Measurements from ENCODE around the gene PAPSS1. TPM values are rescaled to one million over a fixed set of nuclear protein-coding genes. Genes with fewer than 3 reads are reported as not detected.

Gene PAPSS1
- total RNA-seq, 1 experiment from 2014 or later = 12.6 TPM

DNA sequence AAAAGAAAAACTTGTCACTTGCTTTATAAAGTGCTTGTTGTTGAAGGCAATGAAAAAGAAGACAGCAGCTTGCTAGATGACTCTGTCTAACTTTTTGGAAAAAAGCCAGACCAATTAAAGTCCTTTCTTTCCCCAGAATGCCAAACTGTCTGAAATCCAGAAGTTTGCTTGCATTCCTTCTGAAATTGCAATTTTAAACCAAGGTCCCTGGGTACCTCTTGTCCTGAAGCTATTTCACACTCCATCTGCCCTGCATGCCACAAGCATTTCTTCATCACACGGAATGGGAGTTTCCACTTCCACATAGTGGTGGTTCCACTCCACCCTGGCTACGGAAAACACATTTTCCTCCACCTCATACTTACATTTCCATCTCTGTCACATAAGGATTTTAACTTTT, 101.0 kb downstream of the PAPSS1 start:
- Histone ChIP-seq H3K36me3 (no peaks in the 10 kb centered on the region), H3K9me3 (no peaks in the 10 kb centered on the region), H3K4me3 (no peak overlapping the region), H3K27me3 (no peaks in the 10 kb centered on the region)
- no peak for DNase-seq

DNA sequence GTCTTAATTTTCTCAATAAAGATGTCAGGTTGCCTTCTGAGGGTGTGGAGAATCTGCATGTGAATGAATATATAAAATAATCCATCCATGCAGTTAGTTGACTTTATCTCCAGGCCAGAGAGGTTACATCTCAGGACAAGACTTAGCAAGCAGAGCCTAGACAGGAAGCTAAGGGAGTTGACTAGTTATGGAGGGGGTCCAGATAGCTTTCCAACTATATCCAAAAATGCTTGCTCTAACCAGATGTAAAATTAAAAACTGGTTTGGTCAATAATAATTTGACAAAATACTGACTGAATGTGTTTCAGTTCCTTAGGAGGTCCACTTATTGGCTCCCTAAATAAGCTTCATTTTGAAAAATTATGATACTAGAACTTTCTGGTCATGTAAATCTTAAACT, 101.4 kb downstream of the PAPSS1 start:
- DNase-seq = no peak
- Histone ChIP-seq H3K9me3 (no peaks in the 10 kb centered on the region), H3K27me3 (no peaks in the 10 kb centered on the region), H3K36me3 (no peaks in the 10 kb centered on the region), H3K4me3 (no peak overlapping the region)

DNA sequence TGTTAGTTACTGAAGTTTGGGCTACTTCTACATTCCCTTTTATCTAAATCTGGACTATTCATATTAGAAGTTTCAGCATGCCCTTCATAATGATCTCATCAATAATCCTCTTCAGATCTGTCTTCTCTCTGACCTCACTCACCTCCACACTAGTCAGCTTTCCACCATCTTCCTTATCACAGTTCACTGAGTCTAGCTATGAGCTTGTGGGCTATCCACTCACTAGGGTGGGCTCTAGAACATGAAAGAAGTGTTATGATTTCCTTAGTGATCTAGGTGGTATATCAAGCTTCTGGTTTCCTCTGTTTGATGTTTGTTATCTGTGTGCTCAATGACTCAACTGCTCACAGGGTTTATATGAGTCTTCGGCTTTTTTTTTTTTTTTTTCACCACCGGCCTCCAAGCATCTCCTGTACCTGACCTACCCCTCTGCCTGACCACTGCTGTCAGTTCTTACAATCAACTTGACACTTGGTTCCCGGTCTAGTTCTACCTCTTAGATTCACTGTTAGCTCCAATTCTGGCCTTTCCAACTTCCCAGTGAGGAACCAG, 103.1 kb downstream of the PAPSS1 start:
- DNase-seq = no peak
- H3K4me3 ChIP-seq = no peak overlapping the region

GRCh38 chr4:107615809-107616208, 104.2 kb downstream of the PAPSS1 start:
- no peak overlapping the region for H3K4me3 ChIP-seq
- DNase-seq = no peak
- H3K9me3 ChIP-seq = no peaks in the 10 kb centered on the region
- no peaks in the 10 kb centered on the region for H3K27me3 ChIP-seq
- H3K36me3 ChIP-seq = no peaks in the 10 kb centered on the region

More for the DNA sequence above, 103.1 kb downstream of the PAPSS1 start:
- H3K36me3 ChIP-seq = no peaks in the 10 kb centered on the region
- H3K9me3 ChIP-seq = no peaks in the 10 kb centered on the region
- no peaks in the 10 kb centered on the region for H3K27me3 ChIP-seq

DNA sequence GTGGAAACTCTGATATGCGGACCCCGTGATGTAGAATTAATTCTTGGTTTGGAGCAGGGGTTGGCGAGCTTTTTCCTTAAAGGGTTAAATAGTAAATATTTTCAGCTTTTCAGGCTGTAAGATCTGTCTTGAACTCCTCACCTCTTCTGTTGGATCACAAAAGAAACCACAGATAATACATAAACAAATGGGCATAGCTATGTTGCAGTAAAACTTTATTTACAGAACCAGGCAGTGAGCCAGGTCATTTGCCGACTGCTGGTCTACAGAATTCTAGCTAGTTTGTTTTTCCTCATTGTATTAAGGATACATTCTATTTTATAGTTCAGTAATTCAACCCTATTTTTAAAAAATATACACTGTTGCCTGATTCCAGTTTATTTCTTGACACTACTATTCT, 116.6 kb downstream of the PAPSS1 start:
- H3K27me3 ChIP-seq = no peaks in the 10 kb centered on the region
- H3K4me3 ChIP-seq = no peak overlapping the region
- no peak for DNase-seq
- no peaks in the 10 kb centered on the region for H3K9me3 ChIP-seq
- no peaks in the 10 kb centered on the region for H3K36me3 ChIP-seq

DNA sequence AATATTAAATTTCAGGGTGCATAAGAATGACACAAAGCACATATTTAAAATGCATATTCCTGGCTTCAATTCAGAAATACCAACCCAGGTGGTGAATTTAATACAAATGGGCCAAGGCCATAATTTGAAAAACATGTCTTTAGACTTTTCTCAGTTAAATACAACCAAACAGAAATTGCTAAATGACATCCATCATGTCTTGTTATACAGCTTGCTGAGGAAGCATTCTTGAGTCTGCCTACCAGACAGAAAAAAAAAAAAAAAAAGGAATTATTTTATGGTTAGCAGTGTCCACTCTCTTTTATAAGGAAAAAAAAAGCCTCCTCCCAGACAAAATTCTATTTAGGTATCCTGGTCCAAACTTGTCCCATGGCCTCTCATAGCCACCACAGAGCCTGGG, 119.1 kb downstream of the PAPSS1 start:
- Histone ChIP-seq H3K9me3 (no peaks in the 10 kb centered on the region), H3K36me3 (no peaks in the 10 kb centered on the region), H3K27me3 (no peaks in the 10 kb centered on the region), H3K4me3 (no peak overlapping the region)
- no peak for DNase-seq

- no peak overlapping the region for H3K4me3 ChIP-seq
- no peaks in the 10 kb centered on the region for H3K27me3 ChIP-seq
- H3K36me3 ChIP-seq = no peaks in the 10 kb centered on the region
- no peak for DNase-seq
- no peaks in the 10 kb centered on the region for H3K9me3 ChIP-seq
Measured at GRCh38 chr4:107600436-107600835, 119.6 kb downstream of the PAPSS1 start.

DNA sequence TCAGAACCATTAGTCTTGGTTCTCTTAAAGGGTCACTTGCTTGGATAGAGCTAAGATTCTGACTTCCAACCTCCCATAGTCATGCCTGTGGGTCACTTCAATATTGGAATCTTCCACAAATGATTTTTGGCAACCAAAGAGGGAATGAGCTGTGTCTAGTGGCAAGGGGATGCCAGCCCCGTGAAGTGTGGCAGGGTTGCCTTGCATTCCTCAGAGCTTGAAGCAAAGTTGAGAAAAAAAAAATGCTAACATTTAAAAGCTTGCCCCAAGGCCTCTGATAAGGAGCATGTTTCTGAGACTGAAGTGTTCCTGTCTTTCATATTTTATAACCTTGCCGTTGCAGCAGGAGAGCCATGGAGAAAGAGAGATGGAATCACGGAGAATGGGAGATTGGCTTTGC, 120.2 kb downstream of the PAPSS1 start:
- no peak for DNase-seq
- H3K27me3 ChIP-seq = no peaks in the 10 kb centered on the region
- no peaks in the 10 kb centered on the region for H3K36me3 ChIP-seq
- no peak overlapping the region for H3K4me3 ChIP-seq
- no peaks in the 10 kb centered on the region for H3K9me3 ChIP-seq

DNA sequence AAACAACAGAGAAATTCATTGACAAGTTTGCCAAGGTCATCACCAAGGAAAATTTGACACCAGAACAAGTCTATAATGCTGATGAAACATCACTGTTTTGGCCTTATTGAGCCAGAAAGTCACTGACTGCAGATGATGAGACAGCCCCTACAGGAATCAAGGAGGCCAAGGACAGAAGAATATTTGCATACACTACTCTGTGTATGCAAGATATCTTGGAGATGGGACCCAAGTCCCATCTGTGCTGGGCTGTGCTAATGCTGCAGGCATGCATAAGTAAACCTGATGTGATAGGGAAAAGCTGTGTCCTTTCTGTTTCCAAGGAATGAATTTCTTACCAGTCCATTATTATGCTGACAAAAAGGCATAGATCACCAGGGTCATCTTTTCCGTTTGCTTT, 126.8 kb downstream of the PAPSS1 start:
- Histone ChIP-seq H3K9me3 (no peaks in the 10 kb centered on the region; the same call in 1 of the 2 replicates), H3K36me3 (no peaks in the 10 kb centered on the region), H3K4me3 (no peak overlapping the region), H3K27me3 (no peaks in the 10 kb centered on the region)
- DNase-seq = no peak

DNA sequence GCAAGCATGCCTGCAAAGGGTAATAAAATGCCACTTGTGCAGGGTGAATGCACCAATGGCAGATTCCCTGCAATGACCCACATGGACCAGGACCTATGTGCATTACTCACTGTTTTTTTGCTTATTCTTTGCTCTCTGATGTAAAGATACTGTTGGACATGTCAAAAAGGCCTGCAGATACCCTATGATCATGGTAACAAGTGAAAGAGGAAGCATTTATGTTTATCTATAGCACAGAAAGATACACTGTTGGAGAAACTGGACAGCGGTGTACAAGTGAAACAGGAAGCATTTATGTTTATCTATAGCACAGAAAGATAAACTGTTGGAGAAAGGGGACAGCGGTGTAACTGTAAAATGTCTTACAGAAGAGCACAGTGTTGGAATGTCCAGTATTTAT, 127.5 kb downstream of the PAPSS1 start:
- DNase-seq = no peak
- no peaks in the 10 kb centered on the region for H3K27me3 ChIP-seq

GRCh38 chr4:107589269-107589668, 130.8 kb downstream of the PAPSS1 start:
- Histone ChIP-seq H3K9me3 (no peaks in the 10 kb centered on the region; the same call in 1 of the 2 replicates), H3K27me3 (no peaks in the 10 kb centered on the region), H3K4me3 (no peak overlapping the region), H3K36me3 (no peaks in the 10 kb centered on the region)
- no peak for DNase-seq

More for the DNA sequence above, 127.5 kb downstream of the PAPSS1 start:
- Histone ChIP-seq H3K4me3 (no peak overlapping the region), H3K36me3 (no peaks in the 10 kb centered on the region), H3K9me3 (no peaks in the 10 kb centered on the region; the same call in 1 of the 2 replicates)

DNA sequence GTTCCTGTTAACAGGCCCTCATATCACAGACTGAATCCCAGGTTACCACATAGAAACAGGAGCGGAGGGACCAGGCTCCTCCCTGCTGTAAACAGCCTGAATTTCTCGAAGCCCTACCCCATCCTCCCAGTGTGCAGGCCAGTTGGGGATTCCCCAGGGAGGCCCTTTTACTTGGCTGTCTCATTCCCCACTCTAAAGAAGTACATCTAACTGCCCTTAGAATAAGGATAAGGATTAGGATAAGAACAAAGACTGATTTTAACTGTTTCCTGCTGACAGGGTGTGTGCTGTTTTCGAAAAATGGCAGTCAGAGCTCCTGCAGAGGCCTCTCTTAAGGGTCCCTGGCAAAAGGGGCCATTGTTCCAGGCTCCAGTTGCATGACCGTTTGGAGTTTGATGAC, 133.7 kb downstream of the PAPSS1 start:
- H3K4me3 ChIP-seq = no peak overlapping the region
- H3K9me3 ChIP-seq = no peaks in the 10 kb centered on the region; the same call in 1 of the 2 replicates
- no peak for DNase-seq
- no peaks in the 10 kb centered on the region for H3K27me3 ChIP-seq
- no peaks in the 10 kb centered on the region for H3K36me3 ChIP-seq

GRCh38 chr4:107579099-107579498, 140.9 kb downstream of the PAPSS1 start:
- Histone ChIP-seq H3K27me3 (no peaks in the 10 kb centered on the region), H3K36me3 (no peaks in the 10 kb centered on the region), H3K4me3 (no peak overlapping the region), H3K9me3 (no peaks in the 10 kb centered on the region)
- DNase-seq = no peak

DNA sequence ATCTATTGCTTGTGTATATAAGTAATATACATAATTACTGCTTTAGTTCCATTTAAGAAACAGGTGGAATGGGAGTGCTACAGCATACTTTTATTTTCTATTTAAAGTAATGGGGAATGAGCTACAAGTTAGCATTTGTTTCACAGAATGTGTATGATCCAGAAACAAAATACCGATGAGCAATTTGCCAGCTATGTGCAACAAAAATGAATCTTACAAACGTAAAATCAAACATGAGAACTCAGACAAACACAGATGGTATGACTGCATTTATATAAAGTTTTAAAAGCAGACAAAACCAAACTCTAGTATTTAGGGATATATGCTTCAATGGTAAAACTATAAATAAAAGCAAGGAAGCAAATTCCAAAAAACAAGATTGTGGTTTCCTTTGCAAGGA, 141.7 kb downstream of the PAPSS1 start:
- DNase-seq = no peak
- Histone ChIP-seq H3K4me3 (no peak overlapping the region), H3K36me3 (no peaks in the 10 kb centered on the region), H3K27me3 (no peaks in the 10 kb centered on the region), H3K9me3 (no peaks in the 10 kb centered on the region)

DNA sequence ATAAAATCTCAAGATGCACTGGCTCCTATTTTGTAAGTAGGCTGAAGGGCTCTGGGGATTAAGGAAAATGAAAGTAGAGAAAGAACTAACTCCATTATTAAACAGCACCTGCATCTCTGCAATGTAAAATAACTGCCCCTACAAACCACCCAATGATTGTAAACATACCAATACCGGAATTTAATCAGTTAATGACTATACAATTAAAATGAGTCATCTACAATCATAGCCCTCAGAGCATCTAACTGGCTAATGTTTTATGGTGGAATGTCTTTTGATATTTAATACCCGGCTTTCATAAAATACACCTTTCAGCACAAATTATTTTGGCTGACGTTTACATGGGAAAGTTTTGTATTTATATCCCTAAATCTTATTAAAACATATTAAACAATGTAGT, 142.3 kb downstream of the PAPSS1 start:
- H3K36me3 ChIP-seq = no peaks in the 10 kb centered on the region
- no peak for DNase-seq
- no peaks in the 10 kb centered on the region for H3K27me3 ChIP-seq
- no peaks in the 10 kb centered on the region for H3K9me3 ChIP-seq
- H3K4me3 ChIP-seq = no peak overlapping the region

DNA sequence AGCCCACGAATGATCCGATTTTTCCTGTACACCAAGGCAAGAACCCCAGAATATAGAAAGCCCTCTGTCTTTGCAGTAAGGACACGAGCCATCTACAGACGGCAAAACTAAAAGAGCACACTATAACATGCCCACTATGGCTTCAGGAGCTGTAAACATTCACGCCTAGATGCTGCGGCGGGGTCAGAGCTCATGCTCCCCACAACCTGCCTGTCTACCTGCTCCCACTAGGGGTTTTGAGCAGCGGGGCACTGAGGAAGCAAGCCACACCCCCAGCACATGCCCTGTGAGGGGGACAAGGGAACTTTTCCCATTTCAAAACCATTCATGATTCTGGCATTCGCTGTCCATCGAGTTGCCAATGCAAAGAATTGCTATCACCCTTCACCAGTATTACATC, 144.8 kb downstream of the PAPSS1 start:
- DNase-seq = no peak

GRCh38 chr4:107572281-107572680, 147.8 kb downstream of the PAPSS1 start:
- H3K9me3 ChIP-seq = no peaks in the 10 kb centered on the region
- DNase-seq = no peak

More for the DNA sequence above, 144.8 kb downstream of the PAPSS1 start:
- H3K36me3 ChIP-seq = no peaks in the 10 kb centered on the region
- no peak overlapping the region for H3K4me3 ChIP-seq
- no peaks in the 10 kb centered on the region for H3K9me3 ChIP-seq
- H3K27me3 ChIP-seq = no peaks in the 10 kb centered on the region

GRCh38 chr4:107570952-107571351, 149.1 kb downstream of the PAPSS1 start:
- H3K27me3 ChIP-seq = no peaks in the 10 kb centered on the region
- no peaks in the 10 kb centered on the region for H3K9me3 ChIP-seq
- H3K4me3 ChIP-seq = no peak overlapping the region
- H3K36me3 ChIP-seq = no peaks in the 10 kb centered on the region
- no peak for DNase-seq

More at GRCh38 chr4:107572281-107572680, 147.8 kb downstream of the PAPSS1 start:
- Histone ChIP-seq H3K4me3 (no peak overlapping the region), H3K36me3 (no peaks in the 10 kb centered on the region), H3K27me3 (no peaks in the 10 kb centered on the region)

DNA sequence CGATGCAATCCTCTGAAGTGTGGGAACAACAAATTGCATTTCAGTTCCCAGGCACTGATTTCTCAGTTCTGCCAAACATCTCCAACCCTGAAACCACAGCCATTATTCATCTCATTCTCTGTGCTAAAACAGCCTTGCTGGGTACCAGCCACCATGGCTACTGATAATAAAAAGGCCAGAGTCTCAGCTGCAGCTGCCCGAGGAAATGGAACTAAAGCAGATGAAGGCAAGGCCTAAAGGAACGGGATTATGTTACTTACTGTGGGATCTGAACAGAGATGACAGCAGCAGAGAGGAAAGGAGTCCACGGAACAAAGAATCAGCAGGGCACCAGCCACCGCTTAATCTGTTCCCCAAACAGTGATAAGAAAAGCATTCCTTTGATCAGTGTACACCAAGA, 155.7 kb downstream of the PAPSS1 start:
- H3K4me3 ChIP-seq = no peak overlapping the region
- DNase-seq = no peak
- no peaks in the 10 kb centered on the region for H3K27me3 ChIP-seq
- no peaks in the 10 kb centered on the region for H3K36me3 ChIP-seq
- no peaks in the 10 kb centered on the region for H3K9me3 ChIP-seq
